HG02973 (cell line): Measurements from ENCODE around the gene PRR14L.
"Not testable (repeated sequence)": the region's sequence is repeated elsewhere in the genome, so short reads cannot be mapped to it uniquely, and the experiment has no call there.

Source experiments
- ATAC-seq: cut with Tn5 transposase; IDR thresholded peaks from one replicate; pipeline ENCODE4 v1.9.1; 2021; ENCODE audit warnings: moderate library complexity; ENCODE audit not compliant: unreplicated experiment

PRR14L gene

DNA sequence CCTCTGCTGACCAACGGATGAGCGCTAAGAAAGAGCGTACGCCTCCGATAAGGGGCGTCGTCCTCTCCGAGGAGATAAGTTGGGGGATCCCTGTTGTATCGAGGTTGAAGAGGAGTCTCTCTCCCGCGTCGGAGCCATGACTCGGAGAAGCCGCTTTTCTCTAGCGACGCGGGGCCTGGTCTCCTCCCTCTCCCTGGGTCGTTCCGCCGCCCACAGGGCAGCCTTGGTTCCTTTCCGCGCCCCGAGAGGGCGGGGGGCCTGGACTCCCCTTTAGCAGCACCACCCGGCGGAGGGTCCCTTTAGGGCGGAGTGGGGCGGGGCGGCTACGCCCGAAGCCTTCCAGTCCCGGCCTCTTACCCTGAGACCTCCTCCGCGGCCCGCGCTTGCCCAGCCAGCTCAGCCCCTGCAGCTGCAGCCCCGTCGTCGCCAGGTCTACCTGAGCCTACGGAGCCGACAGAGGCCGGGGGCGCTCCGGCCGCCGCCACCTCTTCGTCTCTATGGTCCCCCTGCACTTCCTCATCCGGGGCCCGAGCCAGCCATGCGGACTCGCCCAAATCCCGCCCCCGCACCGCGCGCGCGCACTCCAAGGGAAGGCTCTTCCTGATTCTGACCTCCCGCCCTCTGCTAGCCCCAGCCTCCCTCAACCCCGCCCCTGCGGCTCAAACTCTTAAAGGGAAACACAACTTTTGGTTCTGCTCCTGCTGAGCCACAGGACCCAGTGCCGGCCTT, at the start of gene PRR14L:
PRR14L (minus strand) TSS at position 497 of the 729 bp plus-strand sequence. CDS start 11,272 bp downstream, outside the sequence.
- ATAC-seq: peak; percentile 50

DNA sequence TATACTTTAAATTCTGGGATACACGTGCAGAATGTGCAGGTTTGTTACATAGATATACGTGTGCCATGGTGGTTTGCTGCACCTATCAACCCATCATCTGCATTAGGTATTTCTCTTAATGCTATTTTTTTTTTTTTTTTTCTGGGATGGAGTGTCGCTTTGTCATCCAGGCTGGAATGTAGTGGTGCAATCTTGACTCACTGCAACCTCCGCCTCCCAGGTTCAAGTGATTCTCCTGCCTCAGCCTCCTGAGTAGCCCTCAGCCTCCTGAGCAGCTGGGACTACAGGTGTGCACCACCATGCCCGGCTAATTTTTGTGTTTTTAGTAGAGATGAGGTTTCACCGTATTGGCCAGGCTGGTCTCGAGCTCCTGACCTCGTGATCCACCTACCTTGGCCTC, 49.4 kb upstream of the PRR14L start:
- not testable (repeated sequence) for ATAC-seq

DNA sequence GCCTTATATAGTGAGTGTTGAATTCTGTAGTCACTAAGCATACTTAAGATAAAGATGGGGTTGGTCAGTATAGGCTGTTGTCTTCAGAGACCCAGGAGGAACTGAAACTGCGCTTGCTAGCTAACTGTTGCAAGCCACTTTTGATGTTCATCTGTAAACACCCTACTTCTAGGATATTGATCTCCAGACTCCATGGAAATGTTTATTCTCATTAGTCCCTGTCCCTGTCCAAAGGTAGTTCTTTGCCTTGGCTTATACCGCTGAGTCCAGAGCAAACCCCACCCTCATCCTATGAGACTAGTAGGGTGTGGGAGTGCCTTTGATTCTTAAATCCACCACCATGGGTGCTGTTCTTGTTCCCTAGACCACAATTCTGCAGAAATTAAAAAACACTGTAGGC, 40.3 kb upstream of the PRR14L start:
- ATAC-seq: peak; percentile 51

DNA sequence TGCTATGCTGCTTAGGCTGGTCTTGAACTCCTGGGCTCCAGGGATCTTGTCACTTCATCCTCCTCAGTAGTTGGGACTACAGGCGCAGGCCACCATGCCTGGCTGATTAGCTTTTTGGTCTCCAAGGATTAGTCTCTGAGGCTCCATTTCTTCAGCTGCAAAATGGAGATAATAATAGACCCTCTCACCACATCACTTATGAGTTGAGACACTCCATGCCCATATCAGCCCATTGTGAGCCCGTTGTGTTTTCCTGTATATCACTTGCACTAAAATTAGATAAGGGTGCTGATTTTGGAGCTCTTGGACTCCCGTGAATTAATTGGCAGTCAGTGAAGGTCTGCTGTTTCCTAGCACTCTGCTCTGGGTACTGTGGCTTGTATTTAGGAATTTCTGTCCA, 39.9 kb upstream of the PRR14L start:
- ATAC-seq: no peak

DNA sequence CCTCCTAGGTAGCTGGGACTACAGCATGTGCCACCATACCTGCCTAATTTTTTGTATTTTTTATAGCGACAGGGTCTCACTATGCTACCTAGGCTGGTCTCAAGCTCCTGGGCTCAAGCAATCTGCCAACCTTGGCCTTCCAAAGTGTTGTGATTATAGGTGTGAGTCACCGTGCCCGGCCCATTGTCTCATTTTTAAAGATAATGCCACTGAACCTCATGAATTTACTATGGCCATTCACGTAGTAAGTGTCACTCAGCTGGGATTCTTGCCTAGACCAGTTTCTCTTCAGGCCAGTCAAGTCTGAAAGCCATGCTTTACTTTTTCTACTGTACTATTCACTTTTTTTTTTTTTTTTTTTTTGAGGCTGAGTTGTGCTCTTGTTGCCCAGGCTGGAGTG, 26.3 kb upstream of the PRR14L start:
- ATAC-seq: no peak

DNA sequence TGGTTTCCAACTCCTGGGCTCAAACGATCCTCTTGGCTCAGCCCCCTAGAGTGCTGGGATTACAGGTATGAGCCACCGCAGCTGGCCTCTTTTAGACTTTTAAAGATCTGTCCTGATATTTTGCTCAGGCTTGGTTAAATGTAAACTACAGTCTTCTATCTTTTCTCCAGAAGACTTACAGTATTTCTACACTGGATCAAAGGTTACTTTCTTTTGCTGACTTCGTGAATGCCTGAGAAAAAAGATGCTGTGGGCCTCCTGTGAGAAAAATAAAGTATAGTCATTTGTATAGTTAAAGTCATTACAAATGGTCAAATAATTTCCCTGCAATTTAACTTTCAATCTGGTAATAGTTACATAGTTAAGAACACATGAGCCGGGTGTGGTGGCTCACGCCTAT, 23.5 kb upstream of the PRR14L start:
- no peak for ATAC-seq

DNA sequence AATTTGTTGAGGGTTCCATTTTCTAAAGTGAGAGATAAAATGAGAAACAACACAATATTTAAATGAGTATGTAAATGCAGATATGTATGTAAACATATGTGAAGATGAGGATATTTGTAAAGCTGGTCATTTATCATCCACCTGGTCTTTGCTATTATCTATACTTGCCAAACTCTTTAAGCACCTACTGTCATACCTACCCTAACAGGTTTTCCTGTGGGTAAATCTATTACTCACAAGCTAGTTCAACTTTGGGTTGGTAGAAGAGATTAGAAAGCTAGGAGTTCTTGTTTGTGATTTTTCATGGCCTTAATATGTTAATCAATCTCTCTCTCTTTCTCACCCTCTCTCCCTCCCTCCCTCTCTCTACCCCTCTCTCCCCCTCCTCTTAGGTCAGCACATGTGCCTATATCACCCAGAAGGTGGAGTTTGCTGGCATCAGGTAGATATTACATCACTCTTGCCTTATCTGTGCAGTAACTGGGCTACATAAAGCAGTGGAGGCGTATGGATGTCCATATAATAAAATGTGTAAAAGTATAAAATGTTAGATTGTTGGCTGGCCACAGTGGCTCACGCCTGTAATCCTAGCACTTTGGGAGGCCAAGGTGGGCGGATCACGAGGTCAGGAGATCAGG, 18.6 kb upstream of the PRR14L start:
- ATAC-seq: no peak

DNA sequence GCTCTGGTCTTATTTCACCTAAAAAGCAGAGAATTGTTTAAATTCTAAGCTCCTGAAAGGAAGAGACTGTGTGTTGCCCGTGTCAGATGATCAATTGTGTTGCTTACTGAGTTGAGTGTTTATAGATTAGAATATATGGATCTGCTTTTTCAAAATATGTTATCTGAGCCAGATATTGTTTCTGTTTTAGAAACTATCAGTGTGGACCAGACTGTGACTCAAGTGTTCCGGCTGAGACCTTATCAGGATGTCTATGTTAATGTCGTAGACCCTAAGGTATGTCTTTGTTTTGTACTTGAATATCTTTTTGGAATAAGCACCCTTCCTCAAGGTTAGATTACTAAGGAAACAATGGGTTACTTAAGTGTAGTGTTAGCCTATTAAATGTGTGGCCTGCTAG, 14.9 kb upstream of the PRR14L start:
- no peak for ATAC-seq

DNA sequence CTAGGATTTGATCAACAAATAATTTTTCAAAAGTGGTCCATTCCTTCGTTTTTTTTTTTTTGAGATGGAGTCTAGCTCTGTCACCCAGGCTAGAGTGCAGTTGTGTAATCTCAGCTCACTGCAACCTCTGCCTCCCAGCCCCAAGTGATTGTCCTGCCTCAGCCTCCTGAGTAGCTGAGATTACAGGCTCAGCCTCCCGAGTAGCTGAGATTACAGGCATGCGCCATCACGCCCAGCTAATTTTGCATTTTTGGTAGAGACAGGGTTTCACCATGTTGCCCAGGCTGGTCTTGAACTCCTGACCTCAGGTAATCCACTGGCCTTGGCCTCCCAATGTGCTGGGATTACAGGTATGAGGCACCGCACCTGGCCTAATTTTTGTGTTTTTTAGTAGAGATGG, 8.9 kb upstream of the PRR14L start:
- not testable (repeated sequence) for ATAC-seq

DNA sequence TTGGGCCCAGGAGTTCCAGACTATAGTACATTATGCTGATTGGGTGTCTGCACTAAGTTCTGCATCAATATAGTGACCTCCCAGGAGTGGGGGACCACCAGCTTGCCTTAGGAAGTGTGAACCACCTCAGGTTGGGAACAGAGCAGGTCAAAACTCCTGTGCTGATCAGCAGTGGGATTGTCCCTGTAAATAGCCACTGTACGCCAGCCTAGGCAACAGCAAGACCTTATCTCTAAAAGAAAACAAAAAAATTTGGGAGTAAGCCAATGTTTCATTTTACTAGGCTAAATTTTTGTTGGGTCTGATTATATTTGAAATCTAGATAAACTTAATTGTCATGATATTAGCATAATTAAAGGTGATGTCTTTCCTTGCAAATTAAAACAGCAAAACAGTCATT, 7.3 kb upstream of the PRR14L start:
- ATAC-seq: no peak

DNA sequence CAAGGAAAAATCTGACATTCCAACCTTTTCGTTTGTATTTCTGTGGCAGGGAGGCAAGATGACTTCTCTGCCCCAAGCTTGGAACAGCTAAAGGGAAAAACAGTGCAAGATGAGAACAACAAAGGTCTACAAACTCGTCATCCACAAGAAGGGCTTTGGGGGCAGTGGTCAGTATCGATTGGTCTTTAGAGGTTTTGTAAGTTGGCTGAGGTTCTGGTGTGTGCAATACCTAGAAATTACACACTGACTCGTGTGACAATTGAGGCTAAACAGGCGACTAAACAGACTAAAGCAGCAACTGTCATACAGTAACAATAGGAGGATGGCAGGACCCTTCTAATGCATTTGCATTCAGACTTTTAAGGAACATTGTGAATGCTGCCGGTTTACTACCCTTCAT, 4.9 kb upstream of the PRR14L start:
- ATAC-seq: no peak

DNA sequence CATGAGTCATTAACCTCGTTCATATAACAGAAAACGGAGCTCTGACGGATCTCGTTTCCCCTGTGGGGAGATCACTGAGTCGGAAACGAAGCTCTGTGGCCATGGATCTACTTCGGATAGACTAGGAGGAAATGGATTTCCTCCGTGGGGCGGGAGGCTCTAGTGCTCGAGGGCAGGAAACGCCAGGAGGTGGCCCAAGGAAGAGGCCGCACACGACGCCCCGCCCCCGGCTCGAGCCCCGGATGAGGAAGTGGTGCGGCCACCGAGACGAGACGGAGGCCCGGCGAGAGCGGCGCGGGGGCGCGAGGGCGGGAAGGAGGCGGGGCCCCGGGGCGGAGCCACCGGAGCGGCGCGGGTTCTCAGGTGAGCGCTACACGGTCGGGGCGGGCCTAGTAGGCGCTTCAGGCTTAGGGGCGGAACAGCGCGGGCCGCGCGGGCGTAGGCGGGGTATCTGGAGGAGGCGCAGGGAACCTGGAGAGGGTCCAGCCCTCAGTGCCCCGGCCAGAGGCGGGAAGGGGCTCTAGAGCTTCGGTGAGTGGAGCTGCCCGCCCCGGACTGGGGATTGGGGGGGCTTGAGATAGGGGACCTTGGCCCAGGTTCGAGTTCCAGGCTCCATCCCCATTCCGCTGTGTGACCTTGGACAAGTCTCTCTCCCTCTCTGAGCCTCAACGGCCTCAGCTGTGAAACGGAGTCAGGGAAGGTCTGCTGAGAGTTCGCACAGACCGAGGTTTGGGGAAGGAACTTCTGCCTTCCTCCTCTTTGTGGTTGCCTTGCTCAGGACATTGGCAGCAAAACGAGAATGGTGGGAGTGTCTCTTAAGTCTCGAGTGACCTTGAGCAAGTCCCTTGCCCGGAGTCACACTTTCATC, 3.9 kb upstream of the PRR14L start, which contains the start of gene DEPDC5:
DEPDC5 (plus strand) TSS at position 386 of the 868 bp plus-strand sequence. CDS start 903 bp downstream, outside the sequence.
- peak; percentile 59 for ATAC-seq

DNA sequence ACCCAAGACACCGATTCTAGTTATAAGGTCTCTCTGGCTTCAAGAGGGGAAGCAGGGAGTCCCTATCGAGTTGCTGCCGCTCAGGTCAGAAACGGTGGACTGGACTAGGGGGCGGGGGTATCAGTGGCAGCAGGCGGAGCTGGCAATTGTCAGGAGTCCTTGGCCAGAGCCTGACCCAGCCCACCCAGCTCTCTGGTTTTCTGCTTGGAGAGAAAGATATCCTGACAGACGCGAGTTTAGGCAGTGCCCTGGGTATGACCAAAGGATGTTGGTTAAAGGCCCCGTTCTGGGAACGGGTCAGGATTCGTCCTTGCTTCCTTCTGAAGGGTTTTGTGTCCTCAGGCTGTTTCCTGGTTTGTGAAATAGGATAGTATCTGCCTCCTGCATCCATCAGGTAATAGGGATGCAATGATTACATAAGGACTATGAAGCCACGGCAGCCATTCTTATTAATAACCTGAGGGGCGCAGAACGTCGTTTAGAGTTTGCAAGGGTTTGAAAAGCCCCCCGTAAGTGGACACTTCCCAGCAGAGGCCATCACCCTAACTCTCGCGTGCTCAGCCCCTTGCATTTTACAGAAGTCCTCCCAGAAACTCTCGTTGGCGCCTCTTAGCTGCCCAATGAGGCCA, 3.2 kb upstream of the PRR14L start:
- ATAC-seq: peak; percentile 13

DNA sequence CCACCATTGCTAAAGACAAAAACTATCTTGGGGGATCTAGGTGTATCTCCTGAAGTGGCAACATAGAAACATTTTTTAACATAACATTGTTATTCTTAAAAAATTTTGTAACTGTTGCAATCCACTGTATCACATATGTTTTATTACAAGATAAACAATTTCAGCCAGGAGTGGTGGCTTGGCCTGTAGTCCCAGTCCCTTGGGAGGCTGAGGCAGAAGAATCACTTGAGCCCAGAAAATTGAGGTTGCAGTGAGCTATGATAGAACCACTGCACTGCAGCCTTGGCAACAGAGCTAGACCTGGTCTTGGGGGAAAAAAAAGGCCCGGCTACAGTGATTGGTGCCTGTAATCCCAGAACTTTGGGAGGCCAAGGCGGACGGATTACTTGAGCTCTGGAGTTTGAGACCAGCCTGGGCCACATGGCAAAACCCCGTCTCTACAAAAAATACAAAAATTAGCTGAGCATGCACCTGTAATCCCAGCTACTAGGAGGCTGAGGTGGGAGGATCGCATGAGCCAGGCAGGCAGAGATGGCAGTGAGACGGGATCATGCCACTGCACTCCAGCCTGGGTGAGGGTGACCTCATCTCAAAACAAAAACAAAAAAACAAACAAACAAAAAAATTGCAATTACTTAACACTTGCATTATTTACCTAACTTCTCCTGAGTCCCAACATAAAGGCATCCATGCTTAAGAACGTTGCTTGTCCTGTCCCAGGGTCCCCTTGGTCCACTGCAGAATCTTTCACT, 2.3 kb upstream of the PRR14L start:
- ATAC-seq: no peak

DNA sequence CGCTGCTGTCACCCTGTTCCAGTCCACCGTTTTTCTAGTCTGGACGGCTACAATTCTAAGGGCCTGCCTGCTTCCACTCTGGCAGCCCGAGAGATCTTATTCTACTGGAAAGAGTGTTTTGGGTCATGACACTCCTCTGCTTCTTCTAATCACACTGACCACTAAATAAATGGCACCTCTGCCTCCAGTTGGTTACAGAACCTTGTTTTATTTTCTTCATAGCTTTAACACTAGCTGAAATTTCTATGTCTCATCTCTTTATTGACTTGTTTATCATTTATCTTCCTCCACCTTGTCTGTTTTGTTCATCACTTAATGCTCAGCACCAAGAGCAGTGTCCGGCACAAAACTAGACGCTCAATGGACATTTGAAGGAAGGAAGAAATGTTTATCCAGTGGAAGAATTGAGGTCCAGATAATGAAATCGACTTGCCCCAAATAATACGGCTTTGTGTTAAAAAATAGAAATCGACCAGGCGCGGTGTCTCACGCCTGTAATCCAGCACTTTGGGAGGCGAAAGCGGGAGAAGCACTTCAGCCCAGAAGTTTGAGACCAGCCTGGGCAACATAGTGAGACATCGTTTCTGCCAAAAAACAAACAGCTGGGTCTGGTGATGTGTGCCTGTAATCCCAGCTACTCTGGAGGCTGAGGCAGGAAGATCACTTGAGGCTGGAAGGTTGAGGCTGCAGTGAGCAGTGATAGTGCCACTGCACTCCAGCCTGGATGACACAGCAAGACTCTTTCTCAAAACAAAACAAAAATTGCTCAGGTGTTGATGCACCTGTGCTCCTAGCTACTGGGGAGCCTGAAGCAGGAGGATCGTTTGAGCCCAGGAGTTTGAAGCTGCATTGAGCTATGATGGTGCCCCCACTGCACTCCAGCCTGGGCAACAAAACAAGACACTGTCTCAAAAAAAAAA, 693 bp upstream of the PRR14L start:
- ATAC-seq: no peak

DNA sequence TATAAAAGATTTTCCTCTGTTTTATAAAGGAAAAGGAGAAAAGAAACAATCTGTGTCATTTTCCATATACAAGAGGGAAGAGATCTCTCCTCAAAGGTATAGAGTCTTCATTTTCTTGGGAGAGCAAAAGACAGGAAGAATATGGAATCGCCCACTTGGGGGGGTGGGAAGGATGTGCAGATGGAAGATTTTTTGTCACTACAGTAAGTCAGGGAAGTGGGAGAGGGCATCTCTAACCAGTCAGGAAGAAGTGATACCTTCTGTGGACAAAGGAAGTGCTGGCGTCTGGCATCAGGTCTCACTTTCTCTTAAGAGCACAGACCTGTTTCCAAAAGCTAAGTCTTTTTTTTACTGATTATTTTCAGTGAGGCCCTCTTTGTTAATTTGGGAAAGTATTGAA, 1.4 kb downstream of the PRR14L start:
- ATAC-seq: no peak

DNA sequence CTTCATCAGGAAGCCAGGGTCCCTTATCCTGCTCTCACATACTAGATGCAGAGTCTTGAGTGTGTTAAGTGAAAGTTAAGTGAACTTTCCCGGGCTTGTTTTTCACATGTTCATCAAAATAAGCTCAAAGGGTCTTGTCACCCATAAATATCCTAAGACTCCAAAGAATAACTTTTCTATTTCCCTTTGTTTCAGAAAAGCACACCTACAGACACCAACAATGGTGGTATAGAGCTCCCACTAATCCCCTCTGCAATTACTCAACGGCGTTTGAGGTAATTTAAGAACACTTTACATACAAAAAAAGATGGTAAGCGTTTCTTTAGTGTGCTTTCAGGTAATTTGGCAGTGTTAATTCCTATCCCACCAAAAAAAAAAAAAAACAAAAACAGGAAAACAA, 2.5 kb downstream of the PRR14L start:
- ATAC-seq: no peak

DNA sequence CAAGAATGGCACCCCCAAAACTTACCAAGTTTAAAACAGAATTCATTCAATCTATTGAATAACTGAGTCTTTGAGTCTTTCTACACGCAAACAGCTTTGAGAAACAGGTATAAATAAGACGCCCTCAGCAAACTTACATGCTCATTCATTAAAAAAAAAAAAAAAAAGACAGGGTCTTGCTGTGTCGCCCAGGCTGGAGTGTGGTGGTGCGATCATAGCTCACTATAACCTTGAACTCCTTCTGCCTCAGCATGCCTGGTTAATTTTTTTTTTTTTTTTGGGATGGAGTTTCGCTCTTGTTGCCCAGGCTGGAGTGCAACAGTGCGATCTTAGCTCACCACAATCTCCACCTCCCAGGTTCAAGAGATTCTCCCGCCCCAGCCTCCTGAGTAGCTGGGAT, 6.1 kb downstream of the PRR14L start:
- ATAC-seq: no peak

DNA sequence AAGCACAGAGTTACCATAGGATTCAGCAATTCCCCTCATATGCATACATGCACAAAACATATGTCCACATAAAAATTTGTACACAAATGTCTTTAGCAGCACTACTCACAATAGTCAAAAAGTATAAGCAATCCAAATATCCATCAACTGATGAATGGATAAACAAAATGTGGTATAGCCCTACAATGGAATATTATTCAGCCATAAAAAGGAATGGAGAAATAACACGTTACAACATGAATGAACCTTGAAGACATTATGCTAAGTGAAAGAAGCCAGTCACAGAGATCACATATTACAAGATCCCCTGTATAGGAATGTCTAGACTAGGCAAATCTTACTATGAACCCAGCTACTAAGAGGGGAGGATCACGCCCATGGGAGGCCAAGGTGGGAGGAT, 7.2 kb downstream of the PRR14L start:
- no peak for ATAC-seq
